Peyer's patch (tissue), 4 donors: Measurements from ENCODE around the gene WDR26.

Experiments
- POLR2A ChIP-seq, 2 donors: fragments of 450-650 bp; IDR thresholded peaks; one replicate each; pipeline ENCODE4 v1.5.1; 2017; ENCODE audit warnings: antibody characterized with exemption in 2 of 2, mild to moderate bottlenecking in 2 of 2, moderate library complexity in 2 of 2
- TF ChIP-seq, protein P1 (sequence below), 6 experiments: fragments of 450-650 bp in 4 of 6; fragments of 200-600 bp in 2 of 6; sonication (generic) in 1 of 6; IDR thresholded peaks; one replicate each; pipeline ENCODE4 v1.5.1; 2017 to 2019; ENCODE audit warnings: antibody characterized with exemption in 6 of 6, mild to moderate bottlenecking in 3 of 6, moderate library complexity in 1 of 6

- TF ChIP-seq, protein P1, sequence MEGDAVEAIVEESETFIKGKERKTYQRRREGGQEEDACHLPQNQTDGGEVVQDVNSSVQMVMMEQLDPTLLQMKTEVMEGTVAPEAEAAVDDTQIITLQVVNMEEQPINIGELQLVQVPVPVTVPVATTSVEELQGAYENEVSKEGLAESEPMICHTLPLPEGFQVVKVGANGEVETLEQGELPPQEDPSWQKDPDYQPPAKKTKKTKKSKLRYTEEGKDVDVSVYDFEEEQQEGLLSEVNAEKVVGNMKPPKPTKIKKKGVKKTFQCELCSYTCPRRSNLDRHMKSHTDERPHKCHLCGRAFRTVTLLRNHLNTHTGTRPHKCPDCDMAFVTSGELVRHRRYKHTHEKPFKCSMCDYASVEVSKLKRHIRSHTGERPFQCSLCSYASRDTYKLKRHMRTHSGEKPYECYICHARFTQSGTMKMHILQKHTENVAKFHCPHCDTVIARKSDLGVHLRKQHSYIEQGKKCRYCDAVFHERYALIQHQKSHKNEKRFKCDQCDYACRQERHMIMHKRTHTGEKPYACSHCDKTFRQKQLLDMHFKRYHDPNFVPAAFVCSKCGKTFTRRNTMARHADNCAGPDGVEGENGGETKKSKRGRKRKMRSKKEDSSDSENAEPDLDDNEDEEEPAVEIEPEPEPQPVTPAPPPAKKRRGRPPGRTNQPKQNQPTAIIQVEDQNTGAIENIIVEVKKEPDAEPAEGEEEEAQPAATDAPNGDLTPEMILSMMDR (IDR thresholded peaks at IDR 0.05) = peak in 5 of 6 experiments; percentile 15 to 41 (median 40)
- TF ChIP-seq POLR2A (IDR thresholded peaks at IDR 0.05) = peak; percentile 66 to 67
Observed at GRCh38 chr1:224434691-224435317, at the start of gene WDR26.
